HUES48 (cell line): ENCODE results near the gene INO80C.
"Not testable (repeated sequence)": the region's sequence is repeated elsewhere in the genome, so short reads cannot be mapped to it uniquely, and the experiment has no call there.

ENCODE experiments used
- H3K27ac ChIP-seq: one replicate; pipeline ENCODE4 v1.7.0; 2013; ENCODE audit warnings: low read depth, low read length, inconsistent platforms
- H3K27me3 ChIP-seq: 2 replicates; pipeline ENCODE4 v1.6.1; 2013; ENCODE audit warnings: mild to moderate bottlenecking, low read length; ENCODE audit not compliant: control insufficient read depth, insufficient read depth
- H3K36me3 ChIP-seq: 2 replicates; pipeline ENCODE4 v1.6.1; 2013; ENCODE audit warnings: low read length; ENCODE audit not compliant: control insufficient read depth, insufficient read depth
- H3K4me1 ChIP-seq: 2 replicates; pipeline ENCODE4 v1.6.1; 2013; ENCODE audit warnings: mild to moderate bottlenecking, low read length; ENCODE audit not compliant: control insufficient read depth, insufficient read depth
- H3K4me3 ChIP-seq: 2 replicates; pipeline ENCODE4 v1.5.1; 2013; ENCODE audit warnings: mild to moderate bottlenecking, low read depth, low read length
- H3K9ac ChIP-seq: 2 replicates; pipeline ENCODE4 v1.6.1; 2013; ENCODE audit warnings: mild to moderate bottlenecking, low read depth, low read length, moderate library complexity
- H3K9me3 ChIP-seq: 2 replicates; pipeline ENCODE4 v1.6.1; 2013; ENCODE audit warnings: low read length; ENCODE audit not compliant: control insufficient read depth, insufficient read depth

INO80C gene

DNA sequence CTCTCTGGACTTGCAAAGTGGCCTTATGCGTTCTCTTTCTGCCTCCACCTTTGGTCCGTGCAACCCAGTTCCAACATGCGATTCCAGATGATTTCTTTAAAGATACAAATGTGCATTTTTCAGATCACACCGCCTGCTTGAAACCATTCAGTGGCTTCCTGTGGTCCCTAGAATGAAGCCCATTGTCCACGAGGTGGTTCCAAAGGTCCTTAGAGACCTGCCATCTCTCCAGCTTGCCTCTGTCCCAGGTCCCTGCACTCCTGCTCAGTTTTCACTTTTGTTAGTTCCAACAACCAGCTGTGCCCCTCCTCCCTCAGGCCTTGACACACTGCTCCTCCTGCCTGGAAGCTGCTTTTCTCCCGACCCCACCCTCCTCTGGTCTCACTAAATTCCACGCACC, 3.6 kb upstream of the INO80C start:
- Histone ChIP-seq H3K27ac (no peak overlapping the region), H3K27me3 (no peaks in the 10 kb centered on the region), H3K9ac (no peak overlapping the region), H3K4me1 (peaks cover 9% of the 10 kb centered on the region; the same call in 1 of the 2 replicates), H3K36me3 (no peaks in the 10 kb centered on the region), H3K9me3 (no peaks in the 10 kb centered on the region), H3K4me3 (no peak overlapping the region)

DNA sequence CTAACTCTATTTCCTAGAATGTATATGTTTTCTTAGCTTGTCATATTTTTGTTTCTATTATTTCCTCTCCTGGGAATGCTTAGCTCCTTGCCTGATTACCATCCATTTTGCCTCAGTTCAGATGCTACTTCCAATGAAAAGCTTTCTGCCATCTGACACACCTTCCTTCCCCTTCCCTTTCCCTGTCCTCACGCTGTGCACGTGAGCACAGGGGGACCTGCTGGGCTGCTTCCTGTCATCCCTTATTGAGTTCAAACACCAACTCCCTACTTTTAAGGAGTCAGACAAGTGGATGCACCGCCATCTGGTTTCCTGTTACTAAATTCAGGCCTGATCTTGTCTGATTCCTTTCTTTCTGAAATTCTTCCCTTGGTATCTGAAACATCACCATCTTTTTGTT, 2.4 kb upstream of the INO80C start:
- Histone ChIP-seq H3K36me3 (no peaks in the 10 kb centered on the region), H3K27ac (no peak overlapping the region), H3K4me1 (peaks cover 16% of the 10 kb centered on the region; the same call in 1 of the 2 replicates), H3K27me3 (no peaks in the 10 kb centered on the region), H3K9ac (no peak overlapping the region), H3K9me3 (no peaks in the 10 kb centered on the region), H3K4me3 (no peak overlapping the region)

DNA sequence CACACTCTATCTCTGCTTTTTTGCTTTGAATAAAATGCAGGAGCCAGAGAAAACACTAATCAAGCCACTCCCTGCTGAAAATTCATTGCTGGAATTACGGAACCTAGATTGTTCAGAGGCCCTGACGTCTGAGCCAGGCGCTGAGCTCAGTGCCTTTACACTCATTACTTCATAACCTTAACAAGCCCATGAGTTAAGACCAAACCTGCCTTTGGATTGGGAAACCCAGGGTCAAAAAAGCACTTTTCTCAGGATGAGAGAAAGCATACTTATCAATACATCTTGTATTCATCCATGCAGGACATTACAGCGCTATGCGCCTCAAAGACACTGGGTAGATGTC, 762 bp downstream of the INO80C start:
- Histone ChIP-seq H3K36me3 (no peaks in the 10 kb centered on the region), H3K9ac (peak overlapping the region; percentile 87), H3K9me3 (no peaks in the 10 kb centered on the region), H3K27me3 (no peaks in the 10 kb centered on the region), H3K4me1 (peaks cover 44% of the 10 kb centered on the region), H3K27ac (peak overlapping the region; percentile 98), H3K4me3 (peak overlapping the region; percentile 80)

DNA sequence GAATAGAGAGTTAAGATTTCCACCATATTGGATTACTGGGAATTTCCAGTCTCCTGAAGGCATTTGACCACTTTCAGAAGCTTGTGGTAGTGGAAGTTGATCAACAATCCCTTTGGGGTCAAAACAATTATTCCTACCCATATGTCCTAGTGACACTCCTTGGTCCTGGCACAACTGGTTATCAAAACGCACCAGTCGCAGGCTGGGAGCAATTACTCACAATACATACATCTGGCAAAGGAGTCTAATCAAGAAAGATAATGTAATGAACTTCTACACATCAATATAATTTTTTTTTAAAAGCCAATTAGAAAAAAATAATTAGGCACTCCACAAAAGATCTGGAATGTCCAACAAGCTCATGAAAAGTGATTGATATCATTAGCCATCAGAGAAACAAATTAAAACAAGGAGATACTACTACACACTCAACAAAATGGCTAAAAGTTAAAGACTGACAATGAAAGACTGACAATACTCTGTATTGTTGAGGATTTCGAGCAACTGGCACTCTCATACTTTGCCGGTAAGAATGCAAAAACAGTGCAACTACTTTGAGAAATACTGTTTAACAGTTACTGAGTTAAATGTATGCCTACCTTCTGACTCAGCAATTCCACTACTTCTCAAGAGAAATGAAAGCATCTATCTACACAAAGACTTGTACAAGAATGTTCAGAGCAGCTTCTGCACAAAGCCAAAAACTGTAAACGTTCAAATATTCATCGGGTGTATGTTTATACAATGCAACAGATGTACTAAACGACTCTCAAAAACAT, 2.0 kb downstream of the INO80C start:
- no peak overlapping the region for H3K27ac ChIP-seq
- no peaks in the 10 kb centered on the region for H3K27me3 ChIP-seq
- no peak overlapping the region for H3K4me3 ChIP-seq
- no peak overlapping the region for H3K9ac ChIP-seq
- H3K4me1 ChIP-seq = peaks cover 57% of the 10 kb centered on the region
- H3K36me3 ChIP-seq = no peaks in the 10 kb centered on the region
- no peaks in the 10 kb centered on the region for H3K9me3 ChIP-seq

DNA sequence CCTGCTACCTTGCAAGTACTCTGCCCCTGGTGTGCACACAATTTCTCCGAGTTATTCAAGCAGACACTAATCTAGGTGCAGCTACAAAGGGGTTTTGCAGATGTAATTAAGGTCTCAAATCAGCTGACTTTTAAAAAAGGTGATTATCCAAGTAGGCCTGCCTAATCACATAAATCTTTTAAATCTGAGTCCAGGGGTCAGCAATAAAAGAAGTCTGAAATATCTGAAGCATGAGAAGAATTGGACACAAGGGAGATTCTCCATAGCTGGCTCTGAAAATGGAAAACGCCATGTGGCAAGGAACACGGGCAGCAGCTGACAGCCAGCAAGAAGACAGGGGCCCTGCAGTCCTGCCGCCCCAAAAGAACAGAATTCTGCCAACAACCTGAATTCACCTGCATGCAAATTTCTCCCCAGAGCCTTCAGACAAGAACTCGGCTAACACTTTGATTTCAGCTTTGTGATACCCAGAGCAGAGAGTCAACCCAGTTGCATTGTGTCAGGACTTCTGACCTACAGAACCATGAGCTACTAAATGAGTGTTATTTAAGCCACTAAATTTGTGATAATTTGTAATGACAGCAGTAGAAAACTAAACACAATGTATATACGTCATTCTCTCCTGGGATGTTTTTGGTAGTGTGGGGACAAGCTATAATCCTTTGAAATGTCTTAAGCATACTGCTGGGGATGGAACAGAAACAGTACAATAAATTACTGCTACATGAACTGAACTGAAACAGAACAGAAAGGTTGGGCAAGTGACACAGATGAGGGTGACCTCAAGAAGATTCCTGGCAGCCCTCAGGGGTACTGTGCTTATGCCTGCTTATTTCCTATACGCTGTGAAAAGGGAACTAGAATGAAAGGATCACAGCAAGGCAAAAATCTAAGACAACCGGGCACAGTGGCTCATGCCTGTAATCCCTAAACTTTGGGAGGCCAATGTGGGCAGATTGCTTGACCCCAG, 3.2 kb downstream of the INO80C start:
- Histone ChIP-seq H3K27ac (no peak overlapping the region), H3K4me3 (no peak overlapping the region), H3K36me3 (no peaks in the 10 kb centered on the region), H3K4me1 (peaks cover 68% of the 10 kb centered on the region), H3K27me3 (no peaks in the 10 kb centered on the region), H3K9ac (no peak overlapping the region), H3K9me3 (no peaks in the 10 kb centered on the region)

DNA sequence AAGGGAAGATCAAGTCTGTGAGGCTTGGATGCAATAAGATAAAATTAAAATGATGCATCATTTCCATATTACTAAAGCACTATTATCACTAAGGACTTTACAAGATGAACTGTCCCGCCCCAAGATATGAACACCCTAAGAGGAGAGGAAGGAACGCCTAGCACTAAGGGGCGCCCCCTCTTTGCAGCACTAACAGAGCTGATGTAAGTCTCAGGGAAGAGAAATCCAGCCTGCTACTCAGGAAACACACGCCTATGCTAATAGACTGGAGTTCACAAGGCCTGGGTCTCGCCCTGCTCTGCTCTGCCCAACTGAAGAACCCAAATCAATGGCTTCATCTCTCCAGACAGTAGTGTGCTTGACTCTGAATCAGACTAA, 6.1 kb downstream of the INO80C start:
- Histone ChIP-seq H3K36me3 (no peaks in the 10 kb centered on the region), H3K9ac (peak overlapping the region; percentile 44; the same call in 1 of the 2 replicates), H3K9me3 (no peaks in the 10 kb centered on the region), H3K27me3 (no peaks in the 10 kb centered on the region), H3K27ac (peak overlapping the region; percentile 84), H3K4me3 (0 out of 2 replicates have a peak overlapping the region, but pooled peaks have one; percentile 20), H3K4me1 (peaks cover 85% of the 10 kb centered on the region)

DNA sequence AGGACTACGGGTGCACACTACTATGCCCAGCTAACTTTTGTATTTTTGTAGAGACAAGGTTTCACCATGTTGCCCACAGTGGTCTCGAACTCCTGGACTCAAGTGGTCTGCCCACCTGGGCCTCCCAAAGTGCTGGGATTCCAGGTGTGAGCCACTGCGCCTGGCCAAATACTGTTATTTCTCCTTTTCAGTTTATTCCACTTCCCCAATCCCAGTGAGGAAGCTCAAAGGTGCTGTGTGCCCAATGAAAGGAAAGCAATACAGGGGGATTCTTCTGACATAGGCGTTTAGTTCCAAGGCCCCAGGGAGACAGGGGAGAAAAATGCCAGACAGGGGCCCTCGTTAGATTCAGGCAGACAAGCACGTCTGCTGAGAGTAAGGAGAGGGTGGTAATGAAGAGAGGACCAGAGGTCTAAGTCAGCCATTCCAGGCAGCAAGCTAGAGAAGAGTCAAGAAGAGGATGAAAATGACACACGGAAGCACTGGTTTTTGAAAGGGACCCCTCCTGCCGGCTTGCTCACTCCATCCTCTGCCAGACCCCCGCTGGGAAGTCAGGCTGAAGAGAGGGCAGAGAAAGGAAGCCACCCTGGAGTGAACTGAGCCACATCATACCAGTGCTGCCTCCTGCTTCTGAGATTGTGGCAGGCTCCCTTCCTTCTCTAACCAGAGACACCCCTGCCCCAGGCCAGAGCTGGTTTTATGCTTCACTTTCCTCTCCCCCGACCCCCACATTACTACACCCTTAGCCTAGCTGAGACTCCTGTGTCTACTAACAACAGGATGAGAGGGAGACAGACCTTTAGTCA, 6.7 kb downstream of the INO80C start:
- no peaks in the 10 kb centered on the region for H3K27me3 ChIP-seq
- H3K4me1 ChIP-seq = peaks cover 79% of the 10 kb centered on the region
- H3K4me3 ChIP-seq = peak overlapping the region; percentile 5; the same call in 1 of the 2 replicates
- peak overlapping the region; percentile 44; the same call in 1 of the 2 replicates for H3K9ac ChIP-seq
- peak overlapping the region; percentile 84 for H3K27ac ChIP-seq
- no peaks in the 10 kb centered on the region for H3K9me3 ChIP-seq
- no peaks in the 10 kb centered on the region for H3K36me3 ChIP-seq

DNA sequence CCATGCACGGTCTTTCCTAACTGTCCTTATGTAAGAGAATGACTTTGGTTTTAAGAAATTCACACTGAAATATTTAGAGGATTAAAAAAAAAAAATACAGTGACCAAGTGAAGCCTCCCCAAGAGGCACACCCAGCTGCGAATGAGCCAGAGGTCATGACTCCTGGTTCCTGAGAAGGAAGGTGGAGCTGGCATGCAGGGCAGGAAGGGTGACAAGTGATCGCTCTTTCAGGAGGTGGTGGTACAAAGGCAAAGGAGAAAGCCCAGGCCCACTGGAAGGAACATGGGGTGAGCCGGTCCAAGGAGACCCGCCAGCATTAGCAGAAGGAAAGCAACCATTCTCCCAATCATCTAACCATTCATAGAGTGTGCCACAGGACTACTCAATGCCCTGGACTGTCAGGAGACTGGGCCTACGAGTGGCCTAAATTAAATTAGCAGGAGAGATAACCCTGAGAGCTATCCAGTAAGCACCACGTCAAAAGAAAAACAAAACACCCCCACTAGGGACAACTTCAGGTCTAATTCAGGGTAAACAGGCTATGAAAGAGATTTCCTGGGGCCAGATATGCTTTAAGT, 7.8 kb downstream of the INO80C start:
- Histone ChIP-seq H3K27ac (no peak overlapping the region), H3K4me3 (no peak overlapping the region), H3K9me3 (no peaks in the 10 kb centered on the region), H3K27me3 (no peaks in the 10 kb centered on the region), H3K36me3 (peaks cover 3% of the 10 kb centered on the region; the same call in 1 of the 2 replicates), H3K9ac (0 out of 2 replicates have a peak overlapping the region, but pooled peaks have one; percentile 14), H3K4me1 (peaks cover 80% of the 10 kb centered on the region)

DNA sequence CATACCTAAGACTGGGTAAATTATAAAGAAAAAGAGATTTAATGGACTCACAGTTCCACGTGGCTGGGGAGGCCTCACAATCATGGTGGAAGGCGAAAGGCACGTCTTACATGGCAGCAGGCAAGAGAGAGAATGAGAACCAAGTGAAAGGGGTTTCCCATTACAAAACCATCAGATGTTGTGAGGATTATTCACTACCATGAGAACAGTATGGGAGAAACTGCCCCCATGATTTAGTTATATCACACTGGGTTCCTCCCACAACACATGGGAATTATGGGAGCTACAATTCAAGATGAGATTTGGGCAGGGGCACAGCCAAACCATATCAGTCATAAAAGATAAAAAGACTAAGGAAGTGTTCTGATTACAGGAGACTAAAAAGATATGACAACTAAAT, 8.5 kb downstream of the INO80C start:
- H3K9me3 ChIP-seq, H3K27me3 ChIP-seq, H3K4me3 ChIP-seq, H3K36me3 ChIP-seq, H3K9ac ChIP-seq: not testable (repeated sequence)
- Histone ChIP-seq H3K4me1 (peaks cover 74% of the 10 kb centered on the region), H3K27ac (peak overlapping the region; percentile 82)

DNA sequence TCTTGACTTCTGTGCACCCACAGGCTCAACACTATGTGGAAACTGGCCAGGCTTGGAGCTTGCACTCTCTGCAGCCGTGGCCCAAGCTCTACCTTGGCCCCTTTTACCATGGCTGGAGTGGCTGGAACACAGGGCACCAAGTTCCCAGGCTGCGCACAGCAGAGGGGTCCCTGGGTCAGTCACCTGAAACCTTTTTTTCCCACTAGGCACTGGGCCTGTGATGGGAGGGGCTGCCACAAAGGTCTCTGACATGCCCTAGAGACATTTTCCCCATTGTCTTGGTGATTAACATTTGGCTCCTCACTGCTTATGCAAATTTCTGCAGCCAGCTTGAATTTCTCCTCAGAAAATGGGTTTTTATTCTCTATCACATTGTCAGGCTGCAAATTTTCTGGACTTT, 9.4 kb downstream of the INO80C start:
- peaks cover 65% of the 10 kb centered on the region for H3K4me1 ChIP-seq
- H3K27me3 ChIP-seq, H3K36me3 ChIP-seq, H3K9me3 ChIP-seq: not testable (repeated sequence)
- peak overlapping the region; percentile 82 for H3K27ac ChIP-seq
- H3K9ac ChIP-seq = peak overlapping the region; percentile 40; the same call in 1 of the 2 replicates
- peak overlapping the region; percentile 39; the same call in 1 of the 2 replicates for H3K4me3 ChIP-seq
